HG03039 (cell line): ENCODE measurements around the gene ANKRD30B.
"Not testable (repeated sequence)": the region's sequence is repeated elsewhere in the genome, so short reads cannot be mapped to it uniquely, and the experiment has no call there.

Experiments used
- ATAC-seq: cut with Tn5 transposase; IDR thresholded peaks from one replicate; pipeline ENCODE4 v1.9.1; 2021; ENCODE audit warnings: mild to moderate bottlenecking, moderate library complexity; ENCODE audit not compliant: unreplicated experiment

ANKRD30B gene, protein sequence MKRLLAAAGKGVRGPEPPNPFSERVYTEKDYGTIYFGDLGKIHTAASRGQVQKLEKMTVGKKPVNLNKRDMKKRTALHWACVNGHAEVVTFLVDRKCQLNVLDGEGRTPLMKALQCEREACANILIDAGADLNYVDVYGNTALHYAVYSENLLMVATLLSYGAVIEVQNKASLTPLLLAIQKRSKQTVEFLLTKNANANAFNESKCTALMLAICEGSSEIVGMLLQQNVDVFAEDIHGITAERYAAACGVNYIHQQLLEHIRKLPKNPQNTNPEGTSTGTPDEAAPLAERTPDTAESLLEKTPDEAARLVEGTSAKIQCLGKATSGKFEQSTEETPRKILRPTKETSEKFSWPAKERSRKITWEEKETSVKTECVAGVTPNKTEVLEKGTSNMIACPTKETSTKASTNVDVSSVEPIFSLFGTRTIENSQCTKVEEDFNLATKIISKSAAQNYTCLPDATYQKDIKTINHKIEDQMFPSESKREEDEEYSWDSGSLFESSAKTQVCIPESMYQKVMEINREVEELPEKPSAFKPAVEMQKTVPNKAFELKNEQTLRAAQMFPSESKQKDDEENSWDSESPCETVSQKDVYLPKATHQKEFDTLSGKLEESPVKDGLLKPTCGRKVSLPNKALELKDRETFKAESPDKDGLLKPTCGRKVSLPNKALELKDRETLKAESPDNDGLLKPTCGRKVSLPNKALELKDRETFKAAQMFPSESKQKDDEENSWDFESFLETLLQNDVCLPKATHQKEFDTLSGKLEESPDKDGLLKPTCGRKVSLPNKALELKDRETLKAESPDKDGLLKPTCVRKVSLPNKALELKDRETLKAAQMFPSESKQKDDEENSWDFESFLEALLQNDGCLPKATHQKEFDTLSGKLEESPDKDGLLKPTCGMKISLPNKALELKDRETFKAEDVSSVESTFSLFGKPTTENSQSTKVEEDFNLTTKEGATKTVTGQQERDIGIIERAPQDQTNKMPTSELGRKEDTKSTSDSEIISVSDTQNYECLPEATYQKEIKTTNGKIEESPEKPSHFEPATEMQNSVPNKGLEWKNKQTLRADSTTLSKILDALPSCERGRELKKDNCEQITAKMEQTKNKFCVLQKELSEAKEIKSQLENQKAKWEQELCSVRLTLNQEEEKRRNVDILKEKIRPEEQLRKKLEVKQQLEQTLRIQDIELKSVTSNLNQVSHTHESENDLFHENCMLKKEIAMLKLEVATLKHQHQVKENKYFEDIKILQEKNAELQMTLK (N-terminal part only)

GRCh38 chr18:14747513-14748474, at the start of gene ANKRD30B:
Gene ANKRD30B, plus strand, starts transcription at chr18:14748172. Its CDS starts 248 bp downstream, at chr18:14748420.
- ATAC-seq: no peak

DNA sequence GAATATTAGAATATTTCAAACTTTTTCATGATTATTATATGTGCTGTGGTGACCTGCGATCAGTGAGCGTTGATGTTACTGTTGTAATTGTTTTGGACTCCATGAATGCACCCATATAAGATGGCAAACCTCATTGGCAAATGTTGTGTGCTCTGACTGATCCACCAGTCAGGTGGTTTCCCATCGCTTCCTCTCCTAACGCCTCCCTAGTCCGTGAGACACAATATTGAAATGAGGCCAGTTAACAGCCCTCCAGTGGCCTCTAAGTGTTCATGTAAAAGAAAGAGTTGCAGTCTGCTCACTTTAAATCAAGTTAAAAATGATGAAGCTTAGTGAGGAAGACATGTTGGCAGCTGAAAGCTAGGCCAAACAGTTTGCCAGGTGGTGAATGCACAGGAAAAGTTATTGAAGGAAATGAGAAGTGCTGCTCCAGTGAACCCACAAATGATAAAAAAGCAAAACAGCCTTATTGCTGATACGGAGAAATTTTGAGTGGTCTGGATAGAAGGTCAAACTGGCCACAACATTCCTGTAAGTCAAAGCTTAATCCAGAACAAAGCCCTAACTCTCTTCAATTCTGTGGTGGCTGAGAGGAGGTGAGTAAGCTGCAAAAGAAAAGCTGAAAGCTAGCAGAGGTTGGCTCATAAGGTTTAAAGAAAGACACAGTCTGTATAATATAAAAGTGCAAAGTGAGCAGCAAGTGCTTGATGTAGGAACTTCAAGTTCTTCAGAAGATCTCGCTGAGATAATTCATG, 46.5 kb upstream of the ANKRD30B start:
- not testable (repeated sequence) for ATAC-seq

GRCh38 chr18:14709761-14710160, 38.2 kb upstream of the ANKRD30B start:
- not testable (repeated sequence) for ATAC-seq

GRCh38 chr18:14721569-14721968, 26.4 kb upstream of the ANKRD30B start:
- ATAC-seq: not testable (repeated sequence)

GRCh38 chr18:14739056-14739455, 8.9 kb upstream of the ANKRD30B start:
- not testable (repeated sequence) for ATAC-seq

DNA sequence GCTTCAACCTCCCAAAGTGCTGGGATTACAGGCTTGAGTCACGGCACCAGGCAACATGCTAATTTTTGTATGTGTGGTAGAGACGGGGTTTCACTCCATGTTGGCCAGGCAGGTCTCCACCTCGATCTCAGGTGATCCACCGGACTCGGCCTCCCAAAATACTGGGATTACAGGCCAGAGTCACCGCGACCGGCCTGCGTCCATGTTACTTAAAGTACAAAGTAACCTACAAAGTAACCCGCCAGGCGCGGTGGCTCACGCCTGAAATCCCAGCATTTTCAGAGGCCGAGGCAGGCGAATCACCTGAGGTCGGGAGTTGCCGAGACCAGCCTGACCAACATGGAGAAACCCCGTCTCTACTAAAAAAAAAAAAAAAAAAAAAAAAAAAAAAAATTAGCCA, 1.1 kb upstream of the ANKRD30B start:
- no peak for ATAC-seq

- no peak for ATAC-seq
These were observed 524 bp downstream of the ANKRD30B start for GRCh38 chr18:14748496-14748895.

DNA sequence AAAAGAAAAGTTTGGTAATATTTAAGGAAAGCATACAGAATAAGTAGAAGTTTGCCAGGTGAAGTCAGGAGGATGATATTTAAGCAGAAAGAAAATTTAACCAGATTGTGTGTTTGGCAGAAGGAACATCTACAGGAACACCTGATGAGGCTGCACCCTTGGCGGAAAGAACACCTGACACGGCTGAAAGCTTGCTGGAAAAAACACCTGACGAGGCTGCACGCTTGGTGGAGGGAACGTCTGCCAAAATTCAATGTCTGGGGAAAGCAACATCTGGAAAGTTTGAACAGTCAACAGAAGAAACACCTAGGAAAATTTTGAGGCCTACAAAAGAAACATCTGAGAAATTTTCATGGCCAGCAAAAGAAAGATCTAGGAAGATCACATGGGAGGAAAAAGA, 15.6 kb downstream of the ANKRD30B start:
- ATAC-seq: not testable (repeated sequence)

- no peak for ATAC-seq
These were observed 19.5 kb downstream of the ANKRD30B start for GRCh38 chr18:14767474-14767873.

DNA sequence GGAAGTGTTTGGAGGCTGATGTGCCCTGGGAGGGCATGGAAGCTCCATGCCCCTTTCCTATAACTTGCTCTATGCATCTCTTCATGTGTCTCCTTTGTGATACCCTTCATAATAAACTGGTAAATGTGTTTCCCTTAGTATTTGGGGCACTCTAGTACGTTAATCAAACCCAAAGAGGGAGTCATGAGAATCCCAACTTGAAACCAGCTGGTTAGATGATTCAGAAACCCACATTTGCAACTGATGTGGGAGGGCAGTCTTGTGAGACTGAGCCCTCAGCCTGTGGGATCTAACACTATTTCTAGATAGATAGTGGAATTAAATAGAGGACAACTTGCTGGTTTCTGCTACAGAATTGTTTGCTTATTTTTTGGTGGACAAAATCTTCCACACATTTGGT, 20.3 kb downstream of the ANKRD30B start:
- ATAC-seq: no peak

DNA sequence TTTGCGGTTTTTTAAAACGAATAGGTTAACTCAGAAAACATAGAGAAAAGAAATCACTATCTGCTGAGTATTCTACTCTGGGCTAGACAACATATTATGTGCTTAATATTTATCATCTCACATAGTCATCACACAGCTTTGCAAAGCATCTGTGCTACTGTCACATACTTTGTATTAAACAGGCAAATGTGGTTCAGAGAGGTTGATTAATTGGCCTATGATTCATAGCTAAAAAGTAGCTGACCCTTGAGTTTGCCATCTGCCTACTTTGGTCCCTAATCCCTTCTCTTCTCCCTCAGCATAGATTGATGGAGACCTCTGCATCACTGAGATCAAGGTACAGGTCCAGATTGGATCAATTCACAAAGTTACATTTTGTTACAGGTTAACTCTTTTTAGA, 21.4 kb downstream of the ANKRD30B start:
- ATAC-seq: no peak

DNA sequence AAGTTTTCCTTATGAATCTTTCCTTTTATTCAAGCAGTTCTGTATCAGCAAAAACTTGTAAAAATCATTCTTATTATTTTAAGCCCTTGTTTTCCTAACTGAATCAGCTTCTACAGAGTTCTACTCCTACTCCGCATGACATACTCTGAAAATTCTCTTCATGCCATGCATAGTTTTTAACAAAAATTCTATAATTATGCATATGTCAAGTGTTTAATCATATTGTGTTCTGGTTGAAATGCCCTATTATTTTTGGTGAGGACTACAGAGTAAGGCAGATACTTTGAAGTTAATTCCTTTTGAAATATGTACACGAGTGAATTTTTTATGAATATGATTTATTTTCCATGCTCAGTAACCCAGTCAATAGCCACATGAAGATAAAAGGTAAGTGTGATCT, 28.8 kb downstream of the ANKRD30B start:
- no peak for ATAC-seq

GRCh38 chr18:14781671-14782070, 33.7 kb downstream of the ANKRD30B start:
- no peak for ATAC-seq

GRCh38 chr18:14784133-14784532, 36.2 kb downstream of the ANKRD30B start:
- no peak for ATAC-seq

GRCh38 chr18:14796876-14797275, 48.9 kb downstream of the ANKRD30B start:
- ATAC-seq: not testable (repeated sequence)

GRCh38 chr18:14797969-14798764, 50.2 kb downstream of the ANKRD30B start:
- ATAC-seq: not testable (repeated sequence)

DNA sequence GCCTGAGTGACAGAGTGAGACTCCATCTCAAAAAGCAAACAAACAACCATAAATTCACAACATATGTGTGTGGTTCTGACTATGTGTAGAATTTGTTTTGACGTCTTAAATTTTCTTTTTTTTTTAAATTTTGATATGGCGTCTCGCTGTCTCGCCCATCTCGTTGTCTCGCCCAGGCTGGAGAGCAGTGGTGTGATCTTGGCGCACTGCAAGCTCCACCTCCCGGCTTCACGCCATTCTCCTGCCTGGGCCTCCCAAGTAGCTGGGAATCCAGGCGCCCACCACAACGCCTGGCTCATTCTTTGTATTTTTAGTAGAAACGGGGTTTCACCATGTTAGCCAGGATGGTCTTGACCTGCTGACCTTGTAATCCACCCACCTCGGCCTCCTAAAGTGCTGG, 63.1 kb downstream of the ANKRD30B start:
- ATAC-seq: not testable (repeated sequence)

DNA sequence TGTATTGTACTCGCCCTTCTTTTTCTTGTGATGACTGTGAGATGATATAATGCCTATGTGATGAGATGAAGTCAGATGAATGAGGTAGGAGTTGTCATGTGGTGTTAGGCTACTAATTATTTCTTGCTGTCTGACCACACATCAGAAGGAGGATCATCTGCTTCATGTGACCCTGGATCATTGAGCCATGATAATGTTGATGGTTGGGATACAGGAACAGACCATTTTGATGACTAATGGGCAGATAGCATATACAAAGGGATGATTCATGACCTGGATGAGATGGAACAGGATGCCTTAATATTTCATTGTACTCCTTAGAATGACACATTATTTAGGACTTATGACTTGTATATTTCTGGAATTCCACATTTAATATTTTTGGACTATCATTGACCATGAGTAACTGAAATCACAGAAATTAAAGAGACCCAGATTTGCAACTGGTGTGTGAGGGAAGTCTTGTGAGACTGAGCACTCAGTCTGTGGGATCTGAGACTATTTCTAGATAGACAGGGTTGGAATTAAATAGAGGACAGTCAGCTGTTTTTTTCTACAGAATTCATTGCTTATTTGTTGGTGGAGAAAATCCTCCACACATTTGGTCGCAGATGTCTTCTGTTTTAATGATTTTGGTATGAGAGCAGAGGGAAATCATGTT, 79.1 kb downstream of the ANKRD30B start:
- ATAC-seq: not testable (repeated sequence)
